ENCODE results near the gene ADSL.

The ADSL gene

DNA sequence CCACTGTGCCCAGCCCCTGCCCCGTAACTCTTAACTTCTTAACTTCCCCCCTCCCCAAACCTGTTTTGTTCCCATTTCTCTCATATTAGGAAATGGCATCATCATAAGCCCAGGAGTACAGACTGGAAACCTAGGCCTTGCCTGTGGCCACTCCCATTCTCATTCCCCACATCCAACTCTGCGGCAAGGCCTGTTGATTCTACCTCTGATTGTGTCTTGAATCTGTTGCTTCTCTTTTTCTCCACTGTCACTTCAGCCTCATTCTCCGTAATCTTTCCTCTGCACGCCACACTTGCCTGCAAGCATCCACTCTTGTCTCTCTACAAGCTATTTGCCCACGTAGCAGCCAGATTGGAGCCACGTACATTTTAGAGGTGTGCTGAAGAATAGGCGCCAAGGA lies 49.3 kb downstream of the ADSL start:
- H3K27ac ChIP-seq, result peak overlapping the region; percentile 85
- TF ChIP-seq ZFX (IDR thresholded peaks at IDR 0.05; ENCODE audit: borderline replicate concordance) (no peak), CTCF (IDR thresholded peaks at IDR 0.05) (no peak)

DNA sequence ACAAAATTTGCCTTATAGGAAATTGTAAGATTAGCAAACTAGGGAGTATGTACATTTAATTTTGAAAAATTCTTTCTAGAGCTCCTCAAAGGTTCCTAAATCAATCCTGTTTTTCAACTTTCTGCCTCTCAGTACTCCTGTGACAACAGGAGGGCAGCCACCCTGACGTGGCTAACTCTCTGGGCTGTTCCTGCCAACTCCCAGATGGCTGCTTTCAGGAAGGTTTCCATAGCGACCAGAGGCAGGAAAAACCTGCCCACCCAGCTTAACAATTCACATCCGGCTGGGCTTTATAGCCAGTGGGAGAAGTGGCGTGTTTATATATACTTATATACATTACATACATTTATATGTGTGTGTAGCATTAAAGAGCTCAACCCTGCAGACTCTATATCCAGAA lies 50.6 kb downstream of the ADSL start:
- H3K27ac ChIP-seq, result peak overlapping the region; percentile 85
- TF ChIP-seq ZFX (IDR thresholded peaks at IDR 0.05; ENCODE audit: borderline replicate concordance) (no peak), CTCF (IDR thresholded peaks at IDR 0.05) (no peak)

- peak overlapping the region; percentile 85 for H3K27ac ChIP-seq
- TF ChIP-seq ZFX (IDR thresholded peaks at IDR 0.05; ENCODE audit: borderline replicate concordance), result no peak
- TF ChIP-seq CTCF (IDR thresholded peaks at IDR 0.05), result no peak
Observed at GRCh38 chr22:40397396-40397795, 51.1 kb downstream of the ADSL start.

DNA sequence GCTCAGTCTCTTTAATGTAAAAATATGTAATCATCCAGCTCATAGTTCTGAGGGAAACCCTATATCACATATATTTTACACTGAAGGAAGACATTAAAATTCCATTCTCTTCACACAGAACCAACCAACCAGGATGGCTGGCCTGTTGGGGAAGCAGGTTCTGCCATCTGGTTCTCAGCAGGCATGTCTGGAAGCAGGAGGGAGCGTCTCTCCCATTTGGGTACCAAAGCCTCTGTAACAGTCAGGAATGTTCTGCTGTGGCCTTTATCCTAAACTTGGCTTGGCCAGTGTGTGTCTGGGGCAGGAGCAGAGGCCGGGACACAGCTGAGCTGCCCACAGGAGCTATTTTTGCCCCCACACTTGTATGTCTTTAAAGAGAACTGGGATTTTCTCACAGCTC lies 53.3 kb downstream of the ADSL start:
- H3K27ac ChIP-seq, result peak overlapping the region; percentile 17; the same call in 1 of the 2 replicates
- TF ChIP-seq ZFX (IDR thresholded peaks at IDR 0.05; ENCODE audit: borderline replicate concordance), result no peak
- no peak for TF ChIP-seq CTCF (IDR thresholded peaks at IDR 0.05)

- H3K27ac ChIP-seq, result peak overlapping the region; percentile 17; the same call in 1 of the 2 replicates
- TF ChIP-seq ZFX (IDR thresholded peaks at IDR 0.05; ENCODE audit: borderline replicate concordance) (no peak), CTCF (IDR thresholded peaks at IDR 0.05) (no peak)
Observed at GRCh38 chr22:40400159-40400558, 53.9 kb downstream of the ADSL start.

GRCh38 chr22:40401532-40401931 lies 55.2 kb downstream of the ADSL start:
- no peak overlapping the region for H3K27ac ChIP-seq

DNA sequence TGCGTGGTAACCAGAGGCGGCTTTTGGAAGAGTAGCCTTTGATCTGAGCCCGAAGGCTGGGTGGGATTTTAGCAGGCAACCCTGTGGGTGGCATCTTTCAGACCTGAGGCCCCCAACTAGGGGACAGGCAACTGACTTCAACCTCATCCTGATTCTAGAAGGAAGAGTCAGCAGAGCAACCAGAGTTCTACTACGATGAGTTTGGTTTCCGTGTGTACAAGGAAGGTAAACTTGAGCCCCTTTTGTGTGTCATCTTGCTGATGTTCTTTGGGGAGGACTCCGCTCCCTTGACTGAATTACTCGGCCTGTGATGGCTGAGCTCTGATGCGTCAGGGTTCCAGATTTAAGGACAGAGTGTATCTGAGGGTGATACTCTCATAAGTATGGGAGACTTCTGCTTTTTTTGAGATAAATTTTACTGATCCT lies 55.7 kb downstream of the ADSL start:
- no peak overlapping the region for H3K27ac ChIP-seq
- TF ChIP-seq CTCF (IDR thresholded peaks at IDR 0.05) (no peak), ZFX (IDR thresholded peaks at IDR 0.05; ENCODE audit: borderline replicate concordance) (no peak)

More at GRCh38 chr22:40401532-40401931, 55.2 kb downstream of the ADSL start:
- TF ChIP-seq CTCF (IDR thresholded peaks at IDR 0.05), result no peak
- no peak for TF ChIP-seq ZFX (IDR thresholded peaks at IDR 0.05; ENCODE audit: borderline replicate concordance)

Data from 22Rv1 (cell line).